ENCODE results near the gene SLC16A11.
"Not testable (repeated sequence)": the region's sequence is repeated elsewhere in the genome, so short reads cannot be mapped to it uniquely, and the experiment has no call there.

The SLC16A11 gene, protein sequence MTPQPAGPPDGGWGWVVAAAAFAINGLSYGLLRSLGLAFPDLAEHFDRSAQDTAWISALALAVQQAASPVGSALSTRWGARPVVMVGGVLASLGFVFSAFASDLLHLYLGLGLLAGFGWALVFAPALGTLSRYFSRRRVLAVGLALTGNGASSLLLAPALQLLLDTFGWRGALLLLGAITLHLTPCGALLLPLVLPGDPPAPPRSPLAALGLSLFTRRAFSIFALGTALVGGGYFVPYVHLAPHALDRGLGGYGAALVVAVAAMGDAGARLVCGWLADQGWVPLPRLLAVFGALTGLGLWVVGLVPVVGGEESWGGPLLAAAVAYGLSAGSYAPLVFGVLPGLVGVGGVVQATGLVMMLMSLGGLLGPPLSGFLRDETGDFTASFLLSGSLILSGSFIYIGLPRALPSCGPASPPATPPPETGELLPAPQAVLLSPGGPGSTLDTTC

GRCh38 chr17:7043497-7044198 is at the start of gene SLC16A11:
Gene SLC16A11, minus strand, starts transcription at chr17:7044092. Its CDS starts 579 bp downstream, at chr17:7043513.
- TF ChIP-seq, protein P1, sequence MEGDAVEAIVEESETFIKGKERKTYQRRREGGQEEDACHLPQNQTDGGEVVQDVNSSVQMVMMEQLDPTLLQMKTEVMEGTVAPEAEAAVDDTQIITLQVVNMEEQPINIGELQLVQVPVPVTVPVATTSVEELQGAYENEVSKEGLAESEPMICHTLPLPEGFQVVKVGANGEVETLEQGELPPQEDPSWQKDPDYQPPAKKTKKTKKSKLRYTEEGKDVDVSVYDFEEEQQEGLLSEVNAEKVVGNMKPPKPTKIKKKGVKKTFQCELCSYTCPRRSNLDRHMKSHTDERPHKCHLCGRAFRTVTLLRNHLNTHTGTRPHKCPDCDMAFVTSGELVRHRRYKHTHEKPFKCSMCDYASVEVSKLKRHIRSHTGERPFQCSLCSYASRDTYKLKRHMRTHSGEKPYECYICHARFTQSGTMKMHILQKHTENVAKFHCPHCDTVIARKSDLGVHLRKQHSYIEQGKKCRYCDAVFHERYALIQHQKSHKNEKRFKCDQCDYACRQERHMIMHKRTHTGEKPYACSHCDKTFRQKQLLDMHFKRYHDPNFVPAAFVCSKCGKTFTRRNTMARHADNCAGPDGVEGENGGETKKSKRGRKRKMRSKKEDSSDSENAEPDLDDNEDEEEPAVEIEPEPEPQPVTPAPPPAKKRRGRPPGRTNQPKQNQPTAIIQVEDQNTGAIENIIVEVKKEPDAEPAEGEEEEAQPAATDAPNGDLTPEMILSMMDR (IDR thresholded peaks at IDR 0.05; ENCODE audit: control extremely low read depth, extremely low read depth, low read depth, missing control alignments): no peak
- POLR2A ChIA-PET: interaction anchor here (0.7 kb wide), 1 partner anchor 8 kb away, joined by 3 read pairs; the partner anchor contains the start of gene SLC16A13
- DNase-seq (ENCODE audit: extremely low spot score): peak; percentile 67
- CTCF ChIA-PET: interaction anchor here (1.1 to 5.1 kb wide), 6 partner anchors 8 to 253 kb away, joined by 4 to 80 read pairs (median 24); no protein-coding TSS in a partner anchor

DNA sequence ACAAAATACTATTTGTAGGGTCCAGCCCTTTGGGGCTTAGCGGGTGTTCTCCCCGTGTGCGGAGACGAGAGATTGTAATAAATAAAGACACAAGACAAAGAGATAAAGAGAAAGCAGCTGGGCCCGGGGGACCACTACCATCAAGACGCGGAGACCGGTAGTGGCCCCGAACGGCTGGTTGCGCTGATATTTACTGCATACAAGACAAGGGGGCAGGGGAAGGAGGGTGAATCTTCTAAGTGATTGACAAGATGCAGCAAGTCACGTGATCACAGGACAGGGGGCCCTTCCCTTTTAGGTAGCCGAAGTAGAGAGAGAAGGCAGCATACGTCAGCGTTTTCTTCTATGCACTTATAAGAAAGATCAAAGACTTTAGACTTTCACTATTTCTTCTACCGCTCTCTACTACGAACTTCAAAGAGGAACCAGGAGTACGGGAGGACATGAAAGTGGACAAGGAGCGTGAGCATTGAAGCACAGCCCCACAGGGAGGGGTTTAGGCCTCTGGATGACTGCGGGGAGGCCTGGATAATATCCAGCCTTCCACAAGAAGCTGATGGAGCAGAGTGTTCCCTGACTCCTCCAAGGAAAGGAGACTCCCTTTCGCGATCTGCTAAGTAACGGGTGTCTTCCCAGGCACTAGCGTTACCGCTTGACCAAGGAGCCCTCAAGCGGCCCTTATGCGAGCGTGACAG is 47.6 kb upstream of the SLC16A11 start:
- POLR2A ChIA-PET; DNase-seq (ENCODE audit: extremely low spot score); CTCF ChIA-PET: not testable (repeated sequence)

GRCh38 chr17:7089570-7089969 is 45.7 kb upstream of the SLC16A11 start:
- CTCF ChIA-PET; DNase-seq (ENCODE audit: extremely low spot score); POLR2A ChIA-PET: not testable (repeated sequence)

- CTCF ChIA-PET; POLR2A ChIA-PET; DNase-seq (ENCODE audit: extremely low spot score): not testable (repeated sequence)
These were observed 44.5 kb upstream of the SLC16A11 start for GRCh38 chr17:7088442-7088841.

DNA sequence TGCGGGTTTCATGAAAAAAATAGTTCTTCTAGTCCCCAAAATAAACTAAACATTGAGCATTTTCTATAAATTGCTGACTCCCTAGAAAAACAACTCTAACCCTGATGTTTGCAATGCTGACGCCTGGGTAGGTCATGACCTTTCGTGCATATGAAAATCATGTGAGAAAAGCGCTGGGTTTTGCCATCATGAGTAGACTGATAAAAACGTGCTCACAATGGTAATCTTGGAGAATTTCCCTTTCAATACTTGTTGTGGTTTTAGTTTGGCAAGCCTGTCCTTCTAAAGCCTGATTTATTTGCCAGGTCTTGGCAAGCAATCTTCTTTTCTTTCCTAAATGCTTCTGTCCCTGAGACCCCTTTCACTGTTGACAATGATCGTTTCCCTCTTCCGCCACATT is 40.2 kb upstream of the SLC16A11 start:
- CTCF ChIA-PET: no interaction called here
- POLR2A ChIA-PET: no interaction called here
- TF ChIP-seq, protein P1 (IDR thresholded peaks at IDR 0.05; ENCODE audit: control extremely low read depth, extremely low read depth, low read depth, missing control alignments): no peak
- DNase-seq (ENCODE audit: extremely low spot score): no peak

DNA sequence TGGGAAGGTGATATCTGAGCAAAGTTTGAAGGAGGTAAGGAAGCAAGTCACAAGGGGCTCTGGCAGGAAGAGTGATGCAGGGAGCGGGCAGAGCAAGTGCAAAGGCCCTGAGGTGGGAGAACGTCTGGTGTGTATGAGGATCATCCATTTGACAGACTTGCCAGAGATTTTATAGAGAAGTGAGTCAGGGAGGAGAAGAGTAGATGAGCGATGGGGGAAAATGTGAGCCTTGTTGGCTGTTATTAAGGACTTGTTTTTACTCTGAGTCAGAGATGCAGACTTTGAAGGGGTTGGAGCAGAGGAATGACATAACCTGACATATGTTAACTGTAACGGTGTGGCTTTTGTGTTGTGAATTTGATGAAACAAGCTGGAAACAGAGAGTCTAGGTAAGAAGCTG is 39.7 kb upstream of the SLC16A11 start:
- DNase-seq (ENCODE audit: extremely low spot score): no peak
- TF ChIP-seq, protein P1 (IDR thresholded peaks at IDR 0.05; ENCODE audit: control extremely low read depth, extremely low read depth, low read depth, missing control alignments): no peak
- ChIA-PET POLR2A (no interaction called here), CTCF (no interaction called here)

GRCh38 chr17:7081341-7082062 is 37.6 kb upstream of the SLC16A11 start:
- ChIA-PET CTCF (interaction anchor here (0.6 to 1.4 kb wide), 2 partner anchors 29 to 30 kb away, joined by 3 read pairs; no protein-coding TSS in a partner anchor), POLR2A (no interaction called here)
- no peak for DNase-seq (ENCODE audit: extremely low spot score)
- TF ChIP-seq, protein P1 (IDR thresholded peaks at IDR 0.05; ENCODE audit: control extremely low read depth, extremely low read depth, low read depth, missing control alignments): no peak

Data from GM10248 (cell line).